Activated naive CD4-positive, alpha-beta T cell treated with anti-CD3 and anti-CD28 coated beads, Interleukin-2, amount 50 U/mL, for 72 hours (primary cell): ENCODE data around the gene PRAF2. TPM values are rescaled to one million over a fixed set of nuclear protein-coding genes. Genes with fewer than 3 reads are reported as not detected.

Experiments
- ATAC-seq, 2 donors: fragments of 150-1000 bp; cut with Tn5 transposase; 2 replicates each; pipeline ENCODE4 v1.10.0; 2021; ENCODE audit warnings: mild to moderate bottlenecking in 2 of 2, moderate library complexity in 2 of 2
- DNase-seq, 2 donors: peaks; one replicate each; pipeline ENCODE4 v3.0.0; 2021 to 2022; ENCODE audit warnings: low spot score in 2 of 2
- H3K27ac Mint-ChIP-seq, 2 donors: one replicate each; pipeline ENCODE4 v1.8.0; 2022; ENCODE audit warnings: mild to moderate bottlenecking in 2 of 2, mixed read lengths in 2 of 2
- H3K36me3 Mint-ChIP-seq, 2 donors: one replicate each; pipeline ENCODE4 v1.8.0; 2022; ENCODE audit warnings: mixed read lengths in 2 of 2
- H3K9me3 Mint-ChIP-seq, 2 donors: one replicate each; pipeline ENCODE4 v1.8.0; 2022; ENCODE audit warnings: mixed read lengths in 2 of 2
- total RNA-seq, 2 donors: library from RNA; stranded (reverse); gene quantifications; one replicate each; pipeline ENCODE4 v1.2.3, GENCODE V29; 2022

PRAF2 gene
- total RNA-seq, 2 donors from 2014 or later, result 10.9 to 40.9 TPM

DNA sequence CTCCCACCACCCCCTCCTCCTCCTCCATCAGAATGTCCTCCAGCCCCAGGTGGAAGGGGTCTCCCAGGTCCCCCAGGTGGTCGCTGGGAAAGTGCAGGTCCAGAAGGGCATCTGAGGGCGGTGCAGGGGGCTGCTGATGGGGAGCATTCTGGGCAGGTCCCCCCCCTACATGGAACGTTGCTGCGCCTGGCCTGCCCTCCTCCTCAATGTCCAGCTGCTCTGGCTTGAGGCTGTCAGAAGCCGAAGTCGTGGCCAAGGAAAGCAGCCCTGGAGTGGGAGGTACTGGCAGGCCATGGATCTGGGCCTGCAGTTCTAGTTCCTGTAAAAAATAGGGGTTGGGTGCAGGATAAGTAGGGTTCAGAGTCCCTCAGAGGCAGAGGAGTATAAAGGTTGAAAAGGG lies 43.5 kb downstream of the PRAF2 start:
- no peak for ATAC-seq
- Mint-ChIP-seq H3K36me3 (peaks cover 0 to 7% of the 10 kb centered on the region in 2 donors), H3K9me3 (no peaks in the 10 kb centered on the region), H3K27ac (peak overlapping the region in 1 of 2 donors; percentile 9)
- no peak for DNase-seq

- ATAC-seq, result no peak
- peaks cover 0 to 7% of the 10 kb centered on the region in 2 donors for H3K36me3 Mint-ChIP-seq
- H3K9me3 Mint-ChIP-seq, result no peaks in the 10 kb centered on the region
- H3K27ac Mint-ChIP-seq, result no peak overlapping the region
- no peak for DNase-seq
These were observed 43.9 kb downstream of the PRAF2 start for GRCh38 chrX:49029876-49030275.

Other genes starting within 250 kb of the PRAF2 start
- gene ERAS, start 247.5 kb downstream of the PRAF2 start, total RNA-seq, result under 1 TPM; 0.23 to 0.31 TPM
- gene PCSK1N, start 238.4 kb downstream of the PRAF2 start, total RNA-seq, result 1 to 10 TPM; 1.0 to 2.7 TPM
- gene TIMM17B, start 176.2 kb downstream of the PRAF2 start, total RNA-seq, result 10 to 100 TPM; 61.4 to 86.4 TPM
- 10 to 100 TPM; 77.2 to 79.3 TPM for gene PQBP1, start 176.1 kb downstream of the PRAF2 start, total RNA-seq
- gene SLC35A2, start 162.4 kb downstream of the PRAF2 start, total RNA-seq, result 10 to 100 TPM; 18.3 to 22.2 TPM
- 100 to 1,000 TPM; 264 to 357 TPM for gene PIM2, start 155.0 kb downstream of the PRAF2 start, total RNA-seq
- gene OTUD5, start 116.4 kb downstream of the PRAF2 start, total RNA-seq, result 10 to 100 TPM; 76.8 to 82.4 TPM
- 10 to 100 TPM in 1 of 2 donors, 1 to 10 TPM in 1; 4.9 to 15.5 TPM for gene KCND1, start 102.2 kb downstream of the PRAF2 start, total RNA-seq
- gene GRIPAP1, start 71.7 kb downstream of the PRAF2 start, total RNA-seq, result 100 to 1,000 TPM in 1 of 2 donors, 10 to 100 TPM in 1; 92.3 to 140 TPM
- gene TFE3, start 30.6 kb downstream of the PRAF2 start, total RNA-seq, result 10 to 100 TPM; 34.8 to 41.8 TPM
- 1 to 10 TPM; 4.5 to 5.7 TPM for gene CCDC120, start 15.0 kb downstream of the PRAF2 start, total RNA-seq
- gene WDR45, start 5.9 kb upstream of the PRAF2 start, total RNA-seq, result 10 to 100 TPM; 24.6 to 57.5 TPM
- gene GPKOW, start 49.7 kb upstream of the PRAF2 start, total RNA-seq, result 10 to 100 TPM; 15.6 to 24.5 TPM
- gene MAGIX, start 88.8 kb upstream of the PRAF2 start, total RNA-seq, result 1 to 10 TPM; 1.2 to 3.6 TPM
- gene PLP2, start 97.9 kb upstream of the PRAF2 start, total RNA-seq, result 100 to 1,000 TPM; 142 to 169 TPM
- gene PRICKLE3, start 112.4 kb upstream of the PRAF2 start, total RNA-seq, result 10 to 100 TPM; 22.8 to 27.3 TPM
- gene SYP, start 126.2 kb upstream of the PRAF2 start, total RNA-seq, result 10 to 100 TPM; 11.2 to 69.3 TPM
- gene CACNA1F, start 159.3 kb upstream of the PRAF2 start, total RNA-seq, result 1 to 10 TPM; 1.7 to 2.6 TPM
- 10 to 100 TPM; 18.3 to 26.4 TPM for gene CCDC22, start 161.5 kb upstream of the PRAF2 start, total RNA-seq
- 10 to 100 TPM in 1 of 2 donors, 1 to 10 TPM in 1; 5.4 to 24.3 TPM for gene FOXP3, start 190.7 kb upstream of the PRAF2 start, total RNA-seq
- gene PPP1R3F, start 195.8 kb upstream of the PRAF2 start, total RNA-seq, result 1 to 10 TPM; 4.2 to 5.3 TPM
- gene GAGE10, start 229.6 kb upstream of the PRAF2 start, total RNA-seq, result not detected
- not detected for gene GAGE12J, start 248.0 kb upstream of the PRAF2 start, total RNA-seq